Endothelial cell of umbilical vein (primary cell): ENCODE data around the gene TSEN54.

ENCODE experiments used
- EZH2 ChIP-seq: IDR thresholded peaks from 2 replicates; pipeline ENCODE4 v1.6.1; 2012; ENCODE audit warnings: borderline replicate concordance, low read depth, mild to moderate bottlenecking, moderate library complexity, low read length, inconsistent platforms; ENCODE audit not compliant: severe bottlenecking
- FOS ChIP-seq: IDR thresholded peaks from 2 replicates; pipeline ENCODE4 v1.6.1; 2011; ENCODE audit warnings: mild to moderate bottlenecking, low read length, moderate library complexity, borderline replicate concordance; ENCODE audit not compliant: insufficient read depth
- GATA2 ChIP-seq: IDR thresholded peaks from 2 replicates; pipeline ENCODE4 v1.7.0; 2011; ENCODE audit warnings: low read depth, mild to moderate bottlenecking, moderate library complexity, mixed read lengths, low read length; ENCODE audit not compliant: insufficient read length, insufficient read depth
- JUN ChIP-seq: IDR thresholded peaks from 2 replicates; pipeline ENCODE4 v1.6.1; 2011; ENCODE audit warnings: borderline replicate concordance, low read depth; ENCODE audit not compliant: insufficient read length, insufficient read depth
- MYC ChIP-seq: IDR thresholded peaks from one replicate; pipeline ENCODE4 v1.6.1; 2011; ENCODE audit warnings: mild to moderate bottlenecking, low read depth, low read length
- POLR2A ChIP-seq: IDR thresholded peaks from 2 replicates; pipeline ENCODE4 v1.6.1; 2012; ENCODE audit warnings: low read depth, mild to moderate bottlenecking, control low read depth, low read length
- POLR2AphosphoS5 ChIP-seq: IDR thresholded peaks from 2 replicates; pipeline ENCODE4 v1.6.1; 2012; ENCODE audit warnings: low read depth, mild to moderate bottlenecking, control low read depth, low read length, moderate library complexity; ENCODE audit not compliant: insufficient read depth
- TF ChIP-seq, protein P1 (sequence below), 2 donors: IDR thresholded peaks; 1 replicate in 1 of 2; 2 replicates in 1 of 2; pipeline ENCODE4 v1.5.1; 2011; ENCODE audit warnings: low read length in 2 of 2, mild to moderate bottlenecking in 2 of 2, moderate library complexity in 2 of 2, control low read depth in 1 of 2, inconsistent platforms in 1 of 2, low read depth in 1 of 2; ENCODE audit not compliant: insufficient read depth in 1 of 2; ENCODE audit errors: extremely low read depth in 1 of 2
- TF ChIP-seq, protein P2 (sequence below): IDR thresholded peaks from 2 replicates; pipeline ENCODE4 v1.6.1; 2011; ENCODE audit not compliant: insufficient read depth, insufficient read length

DNA sequence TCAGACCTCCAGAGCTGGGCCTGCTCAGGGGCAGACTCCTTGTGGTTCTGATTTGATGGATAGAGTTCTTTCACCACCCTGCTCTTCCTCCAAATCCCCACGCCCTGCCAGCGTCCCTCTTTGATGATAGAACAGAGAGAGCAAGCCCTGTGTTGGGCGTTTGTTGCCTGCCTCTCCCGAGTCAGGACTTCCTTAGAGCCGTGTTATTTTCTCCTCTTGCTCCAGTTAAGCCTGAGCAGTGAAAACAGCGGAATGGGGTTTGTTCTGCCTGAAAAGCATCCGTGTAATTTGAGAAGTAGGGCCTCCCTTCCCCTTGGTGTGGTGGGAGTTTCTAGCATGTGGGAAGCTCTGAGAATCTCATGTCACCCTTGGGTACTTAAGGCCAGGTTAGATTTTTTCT is 37.8 kb upstream of the TSEN54 start:
- TF ChIP-seq, protein P1, sequence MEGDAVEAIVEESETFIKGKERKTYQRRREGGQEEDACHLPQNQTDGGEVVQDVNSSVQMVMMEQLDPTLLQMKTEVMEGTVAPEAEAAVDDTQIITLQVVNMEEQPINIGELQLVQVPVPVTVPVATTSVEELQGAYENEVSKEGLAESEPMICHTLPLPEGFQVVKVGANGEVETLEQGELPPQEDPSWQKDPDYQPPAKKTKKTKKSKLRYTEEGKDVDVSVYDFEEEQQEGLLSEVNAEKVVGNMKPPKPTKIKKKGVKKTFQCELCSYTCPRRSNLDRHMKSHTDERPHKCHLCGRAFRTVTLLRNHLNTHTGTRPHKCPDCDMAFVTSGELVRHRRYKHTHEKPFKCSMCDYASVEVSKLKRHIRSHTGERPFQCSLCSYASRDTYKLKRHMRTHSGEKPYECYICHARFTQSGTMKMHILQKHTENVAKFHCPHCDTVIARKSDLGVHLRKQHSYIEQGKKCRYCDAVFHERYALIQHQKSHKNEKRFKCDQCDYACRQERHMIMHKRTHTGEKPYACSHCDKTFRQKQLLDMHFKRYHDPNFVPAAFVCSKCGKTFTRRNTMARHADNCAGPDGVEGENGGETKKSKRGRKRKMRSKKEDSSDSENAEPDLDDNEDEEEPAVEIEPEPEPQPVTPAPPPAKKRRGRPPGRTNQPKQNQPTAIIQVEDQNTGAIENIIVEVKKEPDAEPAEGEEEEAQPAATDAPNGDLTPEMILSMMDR (IDR thresholded peaks at IDR 0.05; ENCODE audit: extremely low read depth in 1 of 2, insufficient read depth in 1 of 2, low read depth in 1 of 2, low read length in 2 of 2) = no peak
- no peak for TF ChIP-seq POLR2AphosphoS5
- no peak for TF ChIP-seq POLR2A
- TF ChIP-seq, protein P2, sequence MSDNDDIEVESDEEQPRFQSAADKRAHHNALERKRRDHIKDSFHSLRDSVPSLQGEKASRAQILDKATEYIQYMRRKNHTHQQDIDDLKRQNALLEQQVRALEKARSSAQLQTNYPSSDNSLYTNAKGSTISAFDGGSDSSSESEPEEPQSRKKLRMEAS = no peak
- TF ChIP-seq JUN = no peak
- TF ChIP-seq FOS = no peak
- TF ChIP-seq EZH2 = no peak
- no peak for TF ChIP-seq MYC
- no peak for TF ChIP-seq GATA2
